Measurements from ENCODE around the gene KPRP.

DNA sequence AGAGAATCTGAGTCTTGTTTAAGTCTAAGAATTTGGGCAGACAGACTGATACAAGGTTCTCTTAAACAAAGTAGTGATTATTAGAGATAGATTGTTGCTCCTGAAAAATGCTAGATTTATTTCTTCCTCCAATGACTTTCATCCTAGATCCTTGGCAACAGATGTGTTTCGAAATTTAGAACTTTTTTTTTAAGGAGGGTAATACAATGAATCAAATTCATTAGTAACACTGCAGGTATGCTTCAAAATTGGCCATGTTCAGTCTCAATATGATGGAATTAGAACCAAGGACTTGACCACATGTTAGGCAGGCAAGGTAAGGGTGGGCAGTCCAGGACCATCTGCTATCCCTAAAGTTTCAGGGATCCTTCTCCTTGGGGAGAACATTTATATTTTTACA lies 12.6 kb downstream of the KPRP start:
- TF ChIP-seq, protein P1, sequence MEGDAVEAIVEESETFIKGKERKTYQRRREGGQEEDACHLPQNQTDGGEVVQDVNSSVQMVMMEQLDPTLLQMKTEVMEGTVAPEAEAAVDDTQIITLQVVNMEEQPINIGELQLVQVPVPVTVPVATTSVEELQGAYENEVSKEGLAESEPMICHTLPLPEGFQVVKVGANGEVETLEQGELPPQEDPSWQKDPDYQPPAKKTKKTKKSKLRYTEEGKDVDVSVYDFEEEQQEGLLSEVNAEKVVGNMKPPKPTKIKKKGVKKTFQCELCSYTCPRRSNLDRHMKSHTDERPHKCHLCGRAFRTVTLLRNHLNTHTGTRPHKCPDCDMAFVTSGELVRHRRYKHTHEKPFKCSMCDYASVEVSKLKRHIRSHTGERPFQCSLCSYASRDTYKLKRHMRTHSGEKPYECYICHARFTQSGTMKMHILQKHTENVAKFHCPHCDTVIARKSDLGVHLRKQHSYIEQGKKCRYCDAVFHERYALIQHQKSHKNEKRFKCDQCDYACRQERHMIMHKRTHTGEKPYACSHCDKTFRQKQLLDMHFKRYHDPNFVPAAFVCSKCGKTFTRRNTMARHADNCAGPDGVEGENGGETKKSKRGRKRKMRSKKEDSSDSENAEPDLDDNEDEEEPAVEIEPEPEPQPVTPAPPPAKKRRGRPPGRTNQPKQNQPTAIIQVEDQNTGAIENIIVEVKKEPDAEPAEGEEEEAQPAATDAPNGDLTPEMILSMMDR (optimal IDR thresholded peaks at IDR 0.05 in 1 of 3, IDR thresholded peaks at IDR 0.05 in 1 of 3, conservative IDR thresholded peaks at IDR 0.05 in 1 of 3; ENCODE audit: extremely low read depth in 1 of 3, insufficient read depth in 2 of 3, low read length in 3 of 3): no peak
- TF ChIP-seq EZH2 (IDR thresholded peaks at IDR 0.05; ENCODE audit: low read length): no peak

Measured in keratinocyte (primary cell).